GM04503 (cell line): ENCODE data around the gene AKAP11.

Experiments used
- DNase-seq: peaks from one replicate; pipeline ENCODE4 v3.0.0-alpha.2; 2012; ENCODE audit warnings: low read depth

Gene AKAP11

DNA sequence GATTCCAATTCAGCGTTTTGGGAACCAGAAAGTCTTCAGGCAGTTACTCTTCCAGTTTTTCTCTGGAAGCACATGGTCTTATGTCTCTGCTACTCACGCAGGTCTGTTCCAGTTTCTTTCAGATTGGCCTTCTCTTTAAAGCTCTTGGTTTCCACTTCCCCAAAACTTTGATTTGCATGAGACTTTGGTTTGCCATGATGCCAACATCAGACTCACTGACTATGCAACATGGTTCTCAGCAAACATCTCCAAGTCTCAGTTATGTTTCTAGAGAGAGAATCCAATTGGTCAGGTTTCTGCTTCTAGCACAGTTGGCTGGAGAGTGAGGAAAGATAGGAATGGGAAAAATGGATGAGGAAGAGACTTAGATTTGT is 3.1 kb downstream of the AKAP11 start:
- no peak for DNase-seq

- no peak for DNase-seq
Measured at GRCh38 chr13:42275506-42275905, 3.6 kb downstream of the AKAP11 start.

DNA sequence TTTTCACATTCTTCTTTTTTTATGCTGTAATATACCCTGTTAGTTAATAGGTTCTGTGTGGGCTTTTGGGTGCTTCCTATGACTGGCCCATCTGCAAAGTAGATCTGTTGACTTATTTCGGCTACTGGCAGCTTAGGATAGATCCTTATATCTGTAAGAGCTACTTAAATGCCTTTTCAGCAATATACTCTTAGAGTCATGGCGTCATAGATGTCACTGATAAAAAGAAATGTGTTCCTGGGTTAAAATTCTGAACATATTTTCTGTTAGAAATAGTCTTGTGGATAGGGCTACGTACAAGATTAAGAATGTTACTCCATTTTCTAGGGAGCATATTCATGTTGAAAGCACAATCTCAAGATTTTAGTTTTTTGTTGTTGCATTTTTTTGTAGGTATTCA is 4.7 kb downstream of the AKAP11 start:
- no peak for DNase-seq

GRCh38 chr13:42277618-42278276 is 5.8 kb downstream of the AKAP11 start:
- no peak for DNase-seq

DNA sequence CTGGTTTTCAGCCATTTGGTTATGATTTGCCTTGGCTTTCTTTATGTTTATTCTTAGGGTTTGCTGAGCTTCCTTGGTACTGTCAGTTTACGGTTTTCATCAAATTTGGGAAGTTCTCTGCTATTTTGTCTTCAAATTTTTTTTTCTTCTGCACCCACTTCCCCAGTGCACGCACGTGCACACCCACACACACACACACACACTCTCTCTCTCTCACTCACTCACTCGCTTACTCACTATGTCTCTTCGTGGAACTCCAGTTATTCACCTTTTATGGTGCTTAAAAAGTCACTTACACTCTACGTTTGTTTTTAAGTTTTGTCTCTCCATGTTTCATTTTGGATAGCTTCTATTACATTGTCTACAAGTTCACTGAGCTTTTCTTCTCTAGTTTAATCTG is 7.1 kb downstream of the AKAP11 start:
- no peak for DNase-seq

DNA sequence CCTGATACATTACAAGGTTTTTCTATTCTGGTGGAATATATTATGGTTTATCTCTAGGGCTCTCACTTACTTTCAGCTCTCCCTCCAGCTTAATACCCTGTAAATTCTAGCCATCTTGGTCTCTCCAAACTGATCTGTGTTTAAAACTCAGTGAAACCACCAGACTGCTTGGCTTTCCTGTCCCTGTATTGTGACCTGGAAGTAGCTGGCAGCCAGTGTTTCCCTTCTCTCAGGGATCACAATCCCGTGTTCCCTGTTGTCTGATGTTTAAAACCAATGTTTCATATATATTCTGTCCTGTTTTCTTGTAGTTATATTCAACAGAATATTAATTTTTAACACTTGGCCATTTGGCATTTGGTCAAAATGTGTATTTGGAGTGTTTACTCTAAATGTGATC is 8.0 kb downstream of the AKAP11 start:
- no peak for DNase-seq

DNA sequence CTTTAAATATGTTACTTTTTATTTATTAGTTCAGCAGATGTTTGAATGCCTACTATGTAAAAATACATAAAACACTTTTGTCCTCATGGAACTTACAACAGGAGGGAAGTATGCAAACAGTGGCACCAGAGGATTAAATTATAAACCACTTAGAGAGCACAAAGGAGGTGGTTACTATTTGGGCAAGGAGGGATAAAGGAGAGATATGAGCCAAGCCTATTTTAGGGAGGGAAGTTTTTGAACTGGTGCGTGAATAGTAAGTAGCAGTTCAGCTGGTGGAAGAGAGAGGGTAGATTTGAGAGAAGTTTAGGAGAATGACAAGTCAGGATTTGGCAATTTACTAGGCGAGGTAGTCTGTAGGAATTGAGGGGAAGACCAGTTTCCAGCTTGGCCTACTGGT is 8.6 kb downstream of the AKAP11 start:
- no peak for DNase-seq

GRCh38 chr13:42283574-42283973 is 11.6 kb downstream of the AKAP11 start:
- DNase-seq, result no peak

DNA sequence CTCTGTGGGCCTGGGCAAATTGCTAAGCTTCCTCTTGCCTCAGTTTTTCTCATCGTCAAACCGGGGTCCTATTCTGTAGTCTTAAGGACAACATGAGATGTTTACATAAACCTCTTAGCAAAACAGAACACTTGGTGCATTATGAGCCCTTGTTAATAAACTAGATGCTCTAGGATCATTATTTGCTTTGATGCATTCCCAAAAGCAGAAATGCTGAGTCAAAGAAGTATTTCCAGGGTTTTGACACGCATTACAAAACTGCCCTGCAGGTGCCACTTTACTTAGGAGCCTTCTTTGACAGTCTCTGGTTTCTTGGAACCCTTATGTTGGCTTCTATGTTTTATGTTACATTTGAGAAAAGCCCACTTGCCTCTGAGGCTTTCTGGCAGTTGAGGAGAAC is 12.1 kb downstream of the AKAP11 start:
- DNase-seq, result no peak

- DNase-seq, result no peak
Measured at GRCh38 chr13:42298392-42298791, 26.4 kb downstream of the AKAP11 start.

GRCh38 chr13:42305503-42305902 is 33.6 kb downstream of the AKAP11 start:
- no peak for DNase-seq

DNA sequence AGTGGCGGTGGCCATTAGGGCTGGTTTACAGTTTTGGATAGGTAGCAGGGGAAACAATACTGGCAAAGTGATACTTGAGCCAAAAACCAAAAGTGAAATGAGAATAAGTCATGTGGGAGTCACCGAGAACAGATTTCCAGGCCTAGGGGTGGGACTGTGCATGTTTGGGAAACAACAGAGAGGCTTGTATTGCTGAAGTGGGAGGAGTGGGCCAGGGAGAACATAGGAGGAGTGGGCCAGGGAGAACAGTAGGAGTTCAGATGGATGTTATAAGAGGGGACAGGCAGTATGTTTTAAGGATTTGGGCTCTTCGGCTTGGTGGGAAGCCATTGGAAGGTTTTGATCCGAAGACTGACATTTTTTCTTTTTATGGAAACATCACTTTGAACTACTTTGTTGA is 35.5 kb downstream of the AKAP11 start:
- no peak for DNase-seq

DNA sequence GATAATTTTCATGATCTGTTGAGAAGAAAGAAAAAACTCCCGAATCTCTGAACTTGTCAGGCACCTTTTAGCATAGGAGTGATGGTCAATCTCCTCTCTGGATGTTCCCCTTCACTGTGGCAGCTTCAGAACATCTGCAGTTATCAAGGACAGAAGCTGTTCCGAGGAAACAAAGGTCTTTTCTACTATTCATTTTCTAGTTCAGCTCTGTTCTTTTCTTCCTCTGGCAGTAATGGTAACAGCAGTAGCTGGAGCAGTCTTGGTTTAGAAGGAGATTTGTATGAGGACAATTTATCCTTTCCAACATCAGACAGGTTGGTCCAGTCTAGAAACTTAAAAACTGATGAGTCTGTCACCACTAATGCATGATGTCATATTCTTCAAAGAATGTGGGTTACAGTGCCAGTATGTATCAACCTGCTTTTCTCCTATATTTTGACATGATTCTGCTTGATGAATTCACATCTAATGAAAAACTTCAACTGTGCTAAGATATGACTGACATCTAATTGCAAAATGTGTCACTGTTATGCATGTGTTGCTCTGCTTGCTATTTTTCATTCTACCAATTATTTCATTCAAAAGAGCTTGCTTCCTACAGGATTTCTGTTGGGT is 41.0 kb downstream of the AKAP11 start:
- DNase-seq, result no peak

DNA sequence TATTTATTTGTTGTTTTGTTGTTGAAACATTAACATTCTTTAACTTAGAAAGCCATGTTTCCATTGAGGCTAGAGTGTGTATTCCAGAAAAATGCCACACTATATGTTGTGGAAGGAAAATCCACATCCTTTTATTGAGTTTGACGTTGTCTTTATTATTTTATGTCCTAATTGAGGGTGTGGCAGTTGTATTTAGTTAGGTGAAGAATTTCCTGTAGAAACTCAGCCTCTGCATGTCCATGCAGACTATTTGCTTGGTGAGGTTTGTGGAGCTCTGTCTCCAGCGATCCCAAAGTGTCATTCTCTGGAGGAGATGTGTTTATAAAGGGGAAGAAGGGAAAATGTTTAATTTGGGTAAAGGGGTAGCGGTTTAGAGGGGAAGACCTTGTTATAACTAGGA is 46.6 kb downstream of the AKAP11 start:
- DNase-seq, result no peak

DNA sequence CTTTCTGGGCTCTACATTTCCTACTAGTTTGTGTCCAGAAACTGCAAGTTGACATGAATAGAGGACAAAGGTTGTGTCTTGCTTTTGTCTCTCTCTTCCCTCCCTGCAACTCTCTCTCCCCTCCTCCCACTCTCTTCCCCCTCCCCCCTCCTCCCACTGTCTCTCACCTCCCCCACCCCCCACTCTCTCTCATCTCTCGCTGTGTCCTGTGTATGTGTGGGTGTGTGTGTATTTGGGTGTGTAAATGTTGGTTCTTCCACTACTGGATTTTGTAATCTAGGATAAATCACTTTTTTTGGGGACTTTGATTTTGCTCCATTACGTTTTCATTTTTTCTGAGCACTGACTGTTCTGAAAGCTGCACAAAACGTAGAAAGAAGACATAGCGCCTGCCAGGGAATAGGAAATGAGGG is 48.4 kb downstream of the AKAP11 start:
- no peak for DNase-seq

- no peak for DNase-seq
Measured at GRCh38 chr13:42322806-42323205, 50.9 kb downstream of the AKAP11 start.

GRCh38 chr13:42324704-42325103 is 52.8 kb downstream of the AKAP11 start:
- DNase-seq, result no peak

GRCh38 chr13:42327725-42328124 is 55.8 kb downstream of the AKAP11 start:
- no peak for DNase-seq

GRCh38 chr13:42328672-42329071 is 56.7 kb downstream of the AKAP11 start:
- DNase-seq, result no peak

DNA sequence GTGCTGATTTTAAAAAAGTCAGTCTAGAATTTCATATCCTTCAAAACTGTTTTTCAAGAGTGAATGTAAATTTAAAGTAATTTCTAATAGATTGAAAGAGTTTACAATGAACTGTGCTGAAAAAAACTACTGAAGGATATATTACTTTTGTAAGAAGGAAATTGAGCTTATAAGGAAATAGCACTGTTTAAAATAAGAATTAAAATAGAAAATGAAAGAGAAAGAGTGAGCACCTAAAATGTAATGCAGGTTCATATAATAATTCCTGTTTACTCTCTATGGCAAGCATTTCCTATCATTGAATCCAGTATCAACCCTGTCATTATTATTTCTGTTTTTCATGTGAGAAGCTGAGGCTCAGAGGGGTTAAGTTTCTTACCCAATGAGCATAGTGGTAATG is 57.3 kb downstream of the AKAP11 start:
- DNase-seq, result no peak

DNA sequence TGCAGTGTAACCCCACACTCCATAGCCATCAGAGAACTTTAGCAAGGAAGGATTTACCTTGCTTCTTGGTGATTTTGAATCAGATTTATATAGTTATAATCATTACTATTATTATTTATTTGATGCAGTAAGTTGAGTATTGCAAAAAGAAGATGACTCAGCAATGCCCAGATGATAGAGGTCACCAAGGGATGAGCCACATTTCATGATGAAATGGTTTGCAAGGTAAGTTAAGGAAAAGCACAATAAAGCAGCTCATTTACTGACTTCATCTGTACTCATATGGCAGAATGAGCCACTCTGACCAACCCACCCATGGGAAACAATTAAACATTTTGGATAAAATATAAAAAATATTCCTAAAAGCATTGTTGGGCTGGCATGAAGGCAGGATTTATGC is 59.1 kb downstream of the AKAP11 start:
- DNase-seq, result no peak

- no peak for DNase-seq
Measured at GRCh38 chr13:42333613-42334328, 61.8 kb downstream of the AKAP11 start.

GRCh38 chr13:42334329-42334706 is 62.4 kb downstream of the AKAP11 start:
- DNase-seq, result no peak
